Activated CD8-positive, alpha-beta memory T cell treated with anti-CD3 and anti-CD28 coated beads, Interleukin-2, amount 50 U/mL, for 24 hours (primary cell): ENCODE data around the gene HIRA.
"Not testable (repeated sequence)": the region's sequence is repeated elsewhere in the genome, so short reads cannot be mapped to it uniquely, and the experiment has no call there.

Source experiments
- DNase-seq: peaks from one replicate; pipeline ENCODE4 v3.0.0-alpha.2; 2020; ENCODE audit errors: extremely low read depth

Gene HIRA

GRCh38 chr22:19463008-19463407, 31.5 kb upstream of the HIRA start:
- DNase-seq: no peak

GRCh38 chr22:19461506-19461905, 30.0 kb upstream of the HIRA start:
- DNase-seq: no peak

GRCh38 chr22:19460036-19460435, 28.5 kb upstream of the HIRA start:
- DNase-seq: no peak

DNA sequence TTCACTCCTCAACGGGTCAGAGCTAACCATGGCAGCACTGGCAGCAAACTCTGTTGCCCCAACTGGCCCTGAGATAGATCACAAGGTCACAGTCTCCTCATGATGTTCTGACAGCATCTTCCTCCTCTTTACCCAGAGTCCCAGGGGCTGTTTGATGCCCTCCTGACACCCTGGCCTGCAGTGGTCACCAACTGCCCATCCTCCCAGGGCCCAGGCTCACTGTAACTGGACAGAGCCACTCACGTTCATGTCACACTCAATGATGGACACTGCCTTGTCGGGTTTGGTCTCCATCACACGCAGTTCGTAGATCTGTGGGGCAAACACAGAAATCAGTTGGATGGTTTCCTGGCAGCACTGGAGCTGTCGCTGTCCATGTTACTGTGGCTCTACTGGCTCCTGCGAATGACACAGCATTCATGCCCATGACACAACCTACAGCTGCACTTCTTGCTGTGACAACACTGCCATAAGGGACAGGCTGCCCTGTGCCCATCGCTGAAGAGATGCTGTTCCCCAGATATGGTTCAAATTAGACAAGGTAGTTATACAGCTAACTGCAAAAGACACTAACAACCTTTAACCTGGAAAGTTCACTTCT, 26.4 kb upstream of the HIRA start:
- no peak for DNase-seq

DNA sequence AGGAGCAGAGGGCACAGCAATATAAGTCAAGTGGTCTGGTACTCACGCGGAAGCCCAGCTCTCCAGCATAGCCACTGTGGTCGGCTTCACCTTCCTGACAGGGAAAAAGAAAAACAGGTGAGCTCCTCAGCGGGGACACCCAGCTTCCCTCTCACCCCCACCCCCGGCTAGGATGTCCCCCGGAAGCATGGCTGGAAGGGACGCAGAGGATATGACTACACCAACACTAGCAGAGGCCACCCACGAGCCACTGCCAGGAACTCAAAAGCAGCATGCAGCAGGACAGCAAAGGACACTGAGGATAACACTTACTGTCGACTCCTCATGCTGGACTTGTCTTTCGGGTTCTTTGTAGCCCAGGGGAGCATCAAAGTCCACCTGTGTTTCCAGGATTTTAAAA, 25.0 kb upstream of the HIRA start:
- DNase-seq: no peak

GRCh38 chr22:19455585-19456370, 24.2 kb upstream of the HIRA start:
- no peak for DNase-seq

DNA sequence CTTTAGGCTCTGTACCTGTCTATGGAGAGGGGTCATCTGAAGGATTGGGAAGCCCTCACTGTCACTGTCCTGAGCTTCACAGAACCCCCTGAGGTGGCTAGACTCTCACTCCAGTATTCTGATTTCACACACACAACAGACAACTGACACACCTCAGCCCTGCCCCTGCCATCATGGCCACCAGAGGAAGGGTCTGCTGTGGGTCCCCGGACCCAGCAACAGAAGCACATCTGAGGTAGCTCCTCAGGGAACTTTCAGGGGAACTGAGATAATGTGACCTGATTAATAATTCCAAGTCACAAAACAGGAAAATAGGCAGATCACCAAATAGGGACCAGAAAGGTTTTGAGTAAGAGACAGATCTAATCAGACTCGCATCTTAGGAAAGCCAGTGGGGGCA, 23.5 kb upstream of the HIRA start:
- no peak for DNase-seq

DNA sequence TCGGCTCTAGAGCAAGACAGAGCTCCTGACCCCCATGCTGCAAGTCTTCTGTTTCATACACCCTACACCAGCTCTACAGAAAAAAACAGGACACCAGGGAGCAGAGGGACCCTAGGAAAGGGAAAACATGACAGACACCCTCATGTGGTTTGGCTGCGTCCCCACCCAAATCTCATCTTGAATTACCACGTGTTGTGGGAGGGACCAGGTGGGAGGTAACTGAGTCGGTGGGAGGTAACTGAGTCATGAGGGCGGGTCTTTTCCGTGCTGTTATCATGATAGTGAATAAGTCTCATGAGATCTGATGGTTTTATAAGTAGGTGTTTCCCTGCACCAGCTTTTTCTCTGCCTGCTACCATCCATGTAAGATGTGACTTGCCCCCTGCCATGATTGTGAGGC, 22.6 kb upstream of the HIRA start:
- no peak for DNase-seq

DNA sequence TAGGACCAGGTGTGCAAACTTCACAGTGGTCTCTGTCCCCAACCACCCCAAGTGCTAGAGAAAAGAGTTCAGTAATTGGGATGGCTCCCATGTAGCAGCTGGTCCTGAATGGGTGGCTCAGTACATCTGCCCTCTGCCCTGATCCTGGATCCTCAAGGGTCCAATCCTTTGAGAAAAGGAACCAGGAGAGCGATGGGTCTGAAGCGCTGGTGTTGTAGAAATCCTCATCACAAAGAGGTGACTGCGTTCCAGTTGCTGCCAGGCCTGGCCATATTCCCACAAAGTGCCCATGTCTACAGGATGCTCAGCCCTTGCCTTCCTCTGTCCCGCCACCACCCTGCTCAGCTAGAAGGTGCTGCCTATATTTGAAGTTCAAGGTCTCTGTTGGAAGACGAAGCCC, 22.2 kb upstream of the HIRA start:
- DNase-seq: no peak

- no peak for DNase-seq
Measured at GRCh38 chr22:19451570-19451969, 20.0 kb upstream of the HIRA start.

DNA sequence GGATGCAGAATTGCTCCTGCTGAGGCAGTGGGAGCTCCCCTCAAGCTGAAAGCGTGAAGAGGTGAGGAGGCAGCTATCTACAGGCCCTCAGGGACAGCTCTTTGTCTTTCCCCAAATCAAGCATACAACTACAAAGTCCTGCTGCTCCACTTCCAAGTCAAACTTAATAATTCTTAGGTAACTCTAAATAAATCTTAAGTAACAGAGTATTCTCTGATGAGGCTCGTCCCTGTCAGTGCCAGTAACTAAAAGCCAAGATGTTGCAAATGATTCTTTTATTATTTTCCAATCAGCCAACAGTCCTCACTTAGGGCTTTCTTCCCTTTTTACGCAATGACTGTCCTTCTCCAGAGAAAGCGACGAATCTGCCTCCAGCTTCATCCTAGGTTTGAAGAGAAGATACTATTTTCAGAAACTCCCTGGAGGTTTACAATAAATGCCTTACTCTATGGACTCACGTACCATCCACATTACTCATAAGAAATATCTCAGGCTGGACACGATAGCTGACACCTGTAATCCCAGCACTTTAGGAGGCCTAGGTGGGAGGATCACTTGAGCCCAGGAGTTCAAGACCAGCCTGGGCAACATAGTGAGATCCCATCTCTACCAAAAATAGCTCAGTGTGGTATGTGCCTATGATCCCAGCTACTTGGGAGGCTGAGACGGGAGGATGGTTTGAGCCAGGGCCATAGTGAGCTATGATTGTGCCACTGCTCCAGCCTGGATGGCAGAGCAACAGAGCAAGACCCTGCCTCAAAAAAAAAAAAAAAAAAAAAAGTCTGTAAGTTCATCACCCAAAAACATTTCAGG, 19.0 kb upstream of the HIRA start:
- DNase-seq: no peak

DNA sequence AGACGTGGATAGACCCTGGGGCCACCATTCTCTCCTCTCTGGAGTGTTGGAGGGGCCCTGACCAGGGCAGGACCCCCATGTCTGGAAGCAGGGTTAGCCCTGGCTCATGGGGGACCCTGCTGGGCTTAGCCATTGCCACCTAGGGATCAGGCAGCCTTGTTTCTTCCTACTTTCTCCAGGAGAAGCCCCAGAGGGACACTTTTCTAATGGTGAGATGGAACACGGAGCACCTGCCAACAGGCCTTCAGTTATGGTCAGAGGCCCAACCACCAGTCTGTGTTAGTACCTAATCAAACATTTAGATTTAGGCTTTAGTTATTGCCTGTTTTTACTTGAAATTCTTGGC, 17.9 kb upstream of the HIRA start:
- DNase-seq: no peak

GRCh38 chr22:19448739-19449421, 17.3 kb upstream of the HIRA start:
- DNase-seq: no peak

DNA sequence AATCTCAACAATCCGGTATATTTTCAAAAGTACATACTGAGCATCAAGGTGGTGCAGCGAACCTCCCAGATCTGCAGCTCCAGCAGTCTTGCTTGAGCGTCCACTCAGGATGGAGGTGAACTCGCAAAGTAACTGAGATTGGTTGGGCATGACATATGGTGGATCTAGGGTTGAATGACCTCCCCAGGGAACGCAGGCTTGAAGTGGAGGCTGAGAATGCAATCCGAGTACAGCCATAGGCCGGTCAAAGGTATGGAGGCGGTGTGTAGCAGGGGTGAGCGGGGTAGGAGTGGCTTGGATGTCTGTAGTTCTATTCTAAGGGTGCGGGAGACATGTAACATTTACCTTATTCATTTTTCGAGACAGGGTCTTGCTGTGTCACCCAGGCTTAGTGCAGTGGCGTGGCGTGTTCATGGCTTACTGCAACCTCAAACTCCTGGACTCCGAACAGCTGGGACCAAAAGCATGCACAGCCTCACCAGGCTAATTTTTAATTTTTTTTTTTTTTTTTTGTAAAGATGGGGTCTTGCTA, 16.6 kb upstream of the HIRA start:
- DNase-seq: no peak

GRCh38 chr22:19447330-19448075, 16.0 kb upstream of the HIRA start, which contains the start of gene C22orf39:
C22orf39 (minus strand) TSS chr22:19447711; CDS start chr22:19447688, 23 bp downstream.
- peak; percentile 68 for DNase-seq

DNA sequence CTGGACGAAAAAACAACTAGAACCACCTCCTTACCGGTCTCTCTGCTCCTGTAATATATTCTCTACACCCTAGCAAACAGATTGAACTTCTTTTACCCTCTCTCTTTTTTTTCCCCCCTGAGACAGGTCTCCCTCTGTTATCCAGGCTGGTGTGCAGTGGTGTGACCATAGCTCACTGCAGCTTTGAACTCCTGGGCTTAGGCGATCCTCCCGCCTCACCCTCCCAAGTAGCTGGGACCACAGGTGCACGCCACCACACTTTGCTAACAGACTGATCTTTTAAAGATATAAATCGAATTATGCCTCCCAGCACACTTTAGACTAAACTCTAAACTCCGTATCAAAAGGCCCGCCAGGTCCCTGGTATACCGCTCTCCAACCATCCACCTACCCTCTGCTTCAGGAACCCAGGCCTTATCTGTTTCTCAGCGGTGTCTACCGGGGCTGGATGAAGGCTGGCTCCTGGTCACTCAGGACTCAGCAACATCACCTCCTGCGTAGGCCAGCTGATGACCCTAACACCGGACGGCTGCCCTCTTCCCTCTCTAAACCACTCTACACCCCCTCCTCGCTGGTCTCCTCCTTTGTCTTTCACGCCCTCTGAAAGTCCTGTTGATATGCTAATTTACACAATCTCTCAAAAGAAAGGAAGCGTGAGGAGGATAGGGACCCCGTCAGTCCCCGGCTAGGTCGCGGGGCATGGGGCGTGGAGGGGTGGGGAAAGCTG, 15.2 kb upstream of the HIRA start:
- DNase-seq: no peak

DNA sequence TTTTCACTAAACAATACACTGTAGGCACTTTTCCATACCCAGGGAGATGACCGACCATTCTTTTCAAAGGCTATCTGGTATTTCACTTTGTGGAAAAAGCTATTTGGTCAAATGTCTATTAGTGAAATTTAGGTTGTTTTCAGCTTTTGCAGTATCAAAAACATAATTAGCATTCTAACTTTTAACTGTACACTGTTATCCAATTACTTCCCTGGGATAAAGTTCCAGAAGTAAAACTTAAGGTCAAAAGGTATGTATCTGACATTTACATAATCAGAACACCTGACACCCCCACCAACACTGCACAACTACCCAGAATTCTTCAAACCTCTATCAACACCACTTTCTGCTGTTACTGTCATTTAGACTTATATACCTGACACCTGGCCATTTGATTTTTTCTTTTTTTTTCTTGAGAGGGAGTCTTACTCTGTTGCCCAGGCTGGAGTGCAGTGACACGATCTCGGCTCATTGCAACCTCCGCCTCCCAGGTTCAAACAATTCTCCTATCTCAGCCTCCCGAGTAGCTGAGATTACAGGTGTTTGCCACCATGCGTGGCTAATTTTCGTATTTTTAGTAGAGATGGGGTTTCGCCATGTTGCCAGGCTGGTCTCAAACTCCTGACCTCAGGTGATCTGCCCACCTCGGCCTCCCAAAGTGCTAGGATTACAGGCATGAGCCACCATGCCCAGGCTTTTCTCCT, 13.9 kb upstream of the HIRA start:
- DNase-seq: not testable (repeated sequence)

DNA sequence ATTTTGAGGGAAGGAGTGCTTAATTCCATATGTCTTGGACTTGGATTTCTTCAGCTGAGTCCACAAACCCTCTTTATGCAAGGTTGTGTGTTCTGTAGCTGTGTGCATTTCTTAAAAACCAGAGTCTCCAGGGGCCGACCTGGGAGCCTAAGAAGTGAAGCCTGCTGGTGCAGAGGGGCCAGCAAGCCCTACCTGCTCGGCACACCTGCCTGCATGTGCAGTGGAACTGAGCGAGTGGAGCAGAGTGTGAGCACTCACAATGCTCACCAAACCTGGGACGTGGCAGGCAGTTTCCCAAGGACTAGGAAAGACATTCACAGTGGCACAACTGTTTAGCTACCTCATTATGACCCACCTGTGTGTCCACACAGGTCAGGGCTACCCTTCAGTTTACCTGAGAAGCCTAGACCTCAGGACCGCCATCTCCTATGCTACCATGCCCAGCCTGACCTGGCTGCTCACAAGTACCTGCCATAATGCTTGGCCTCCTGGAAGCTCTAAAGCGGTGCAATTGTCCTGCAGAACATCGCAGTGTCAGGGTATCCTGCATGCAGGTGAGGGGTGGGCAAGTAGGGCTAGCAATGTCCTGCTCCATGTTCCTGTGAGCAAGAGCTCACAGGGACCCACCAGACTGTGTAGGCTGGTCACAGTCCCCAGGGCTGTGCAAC, 12.1 kb upstream of the HIRA start:
- DNase-seq: no peak

DNA sequence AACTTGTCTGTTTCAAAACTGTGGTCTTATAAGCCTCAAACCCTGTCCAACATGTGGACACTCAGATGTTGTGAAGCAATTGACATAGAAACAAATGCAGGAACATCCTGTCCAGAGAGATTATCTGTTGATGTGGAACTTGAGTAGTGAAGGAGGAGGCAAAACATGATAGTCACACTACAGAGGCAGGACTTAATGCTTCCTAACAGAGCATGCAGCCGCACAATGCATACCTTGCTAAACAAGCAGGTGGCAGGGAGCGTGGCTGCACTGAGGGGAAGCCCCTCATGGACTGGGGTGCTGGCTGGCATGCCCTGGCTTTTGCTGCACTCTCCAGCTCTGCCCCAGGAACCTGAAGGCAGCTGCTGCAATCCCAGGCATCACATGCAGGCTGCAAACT, 10.6 kb upstream of the HIRA start:
- no peak for DNase-seq
